HepG2 (cell line): ENCODE results near the gene TOM1L2. TPM values are rescaled to one million over a fixed set of nuclear protein-coding genes. Genes with fewer than 3 reads are reported as not detected.

Experiments used
- CBFB ChIP-seq: sonication (generic); formaldehyde crosslinking; IDR thresholded peaks from 2 replicates; pipeline ENCODE4 v1.4.0; 2020; ENCODE audit warnings: missing genetic modification reagents
- CREM ChIP-seq, 2 experiments: sonication (generic) in 1 of 2; formaldehyde crosslinking in 1 of 2; IDR thresholded peaks; 2 replicates each; pipeline versions ENCODE4 v1.4.0 to v1.6.1; 2016 to 2020; ENCODE audit warnings: antibody characterized with exemption in 1 of 2, mild to moderate bottlenecking in 1 of 2, missing genetic modification reagents in 1 of 2
- EP300 ChIP-seq, 3 experiments: sonication (generic) in 1 of 3; formaldehyde crosslinking in 1 of 3; IDR thresholded peaks; 2 replicates each; pipeline versions ENCODE4 v1.5.1 to v1.6.1; 2011 to 2020; ENCODE audit warnings: low read depth in 2 of 3, low read length in 2 of 3, borderline replicate concordance in 1 of 3, improper control_type of control experiment in 1 of 3, mild to moderate bottlenecking in 1 of 3, missing genetic modification reagents in 1 of 3, moderate library complexity in 1 of 3
- FLYWCH1 ChIP-seq: sonication (generic); formaldehyde crosslinking; IDR thresholded peaks from 2 replicates; pipeline ENCODE4 v1.8.1; 2023; ENCODE audit warnings: mild to moderate bottlenecking, missing genetic modification reagents
- GTF2F1 ChIP-seq: fragments of 150-350 bp; IDR thresholded peaks from 2 replicates; pipeline ENCODE4 v1.6.1; 2014; ENCODE audit warnings: low read length
- HDAC1 ChIP-seq: sonication (generic); formaldehyde crosslinking; IDR thresholded peaks from 2 replicates; pipeline ENCODE4 v1.5.1; 2020; ENCODE audit warnings: mild to moderate bottlenecking, missing genetic modification reagents
- HOXA3 ChIP-seq: sonication (generic); formaldehyde crosslinking; IDR thresholded peaks from 2 replicates; pipeline ENCODE4 v1.5.0; 2020; ENCODE audit warnings: missing genetic modification reagents
- MEF2D ChIP-seq: sonication (generic); formaldehyde crosslinking; IDR thresholded peaks from 2 replicates; pipeline ENCODE4 v1.5.1; 2020; ENCODE audit warnings: mild to moderate bottlenecking, missing genetic modification reagents
- MIXL1 ChIP-seq: IDR thresholded peaks from 2 replicates; pipeline ENCODE4 v1.6.1; 2016
- NFIC ChIP-seq: IDR thresholded peaks from 2 replicates; pipeline ENCODE4 v1.6.1; 2012; ENCODE audit warnings: mild to moderate bottlenecking, low read length, inconsistent platforms
- NR2F6 ChIP-seq, 2 experiments: IDR thresholded peaks; 2 replicates each; pipeline ENCODE4 v1.6.1; 2016; ENCODE audit warnings: antibody characterized with exemption in 1 of 2, mild to moderate bottlenecking in 1 of 2
- SRSF4 ChIP-seq: fragments of 200-400 bp; formaldehyde crosslinking; IDR thresholded peaks from one replicate; pipeline ENCODE4 v1.6.1; 2018; ENCODE audit warnings: mild to moderate bottlenecking, low read depth, low read length, moderate library complexity; ENCODE audit not compliant: poor library complexity, severe bottlenecking
- TCF12 ChIP-seq, 2 experiments: fragments of 450-650 bp in 1 of 2; sonication (generic) in 1 of 2; formaldehyde crosslinking in 1 of 2; IDR thresholded peaks; 2 replicates each; pipeline versions ENCODE4 v1.6.1 to v1.8.0; 2017 to 2022; ENCODE audit warnings: antibody characterized with exemption in 1 of 2, mild to moderate bottlenecking in 1 of 2, missing genetic modification reagents in 1 of 2, moderate library complexity in 1 of 2
- TCF7L2 ChIP-seq: IDR thresholded peaks from 2 replicates; pipeline ENCODE4 v1.6.1; 2011; ENCODE audit warnings: mild to moderate bottlenecking, low read depth, low read length, moderate library complexity
- ZMYM3 ChIP-seq: sonication (generic); formaldehyde crosslinking; IDR thresholded peaks from 2 replicates; pipeline ENCODE4 v1.5.1; 2020; ENCODE audit warnings: mild to moderate bottlenecking, missing genetic modification reagents
- ZNF205 ChIP-seq: IDR thresholded peaks from 2 replicates; pipeline ENCODE4 v1.6.1; 2018; ENCODE audit warnings: missing biosample characterization, missing genetic modification reagents
- ZNF781 ChIP-seq: sonication (generic); formaldehyde crosslinking; IDR thresholded peaks from 2 replicates; pipeline ENCODE4 v1.5.1; 2020; ENCODE audit warnings: borderline replicate concordance, mild to moderate bottlenecking, missing genetic modification reagents; ENCODE audit errors: not compliant biosample characterization
- polyA plus RNA-seq, 8 experiments: library from polyadenylated mRNA; depleted of rRNA in 3 of 8; stranded (reverse) in 7 of 8; unstranded in 1 of 8; fragments of >200 nt; fragmentation: Illumina TruSeq in 4 of 8; extraction: Trizol in 4 of 8; gene quantifications; 2 replicates each; pipeline versions ENCODE4 v1.2.1 to v1.2.3, GENCODE V29; 2011 to 2016; ENCODE audit warnings: low read depth in 4 of 8, missing spikeins in 1 of 8, mixed read lengths in 1 of 8; ENCODE audit not compliant: insufficient read depth in 1 of 8
- total RNA-seq, 5 experiments: library from RNA; depleted of rRNA; stranded (reverse); fragments of >200 nt; fragmentation: Illumina TruSeq; extraction: Trizol; gene quantifications; 2 replicates each; pipeline ENCODE4 v1.2.3, GENCODE V29; 2016; ENCODE audit warnings: low read depth in 1 of 5
- TF ChIP-seq, protein P1 (sequence below): sonication (generic); formaldehyde crosslinking; conservative IDR thresholded peaks from 2 replicates; pipeline ENCODE4 v1.4.0; 2020; ENCODE audit warnings: mild to moderate bottlenecking, missing genetic modification reagents, moderate library complexity
- TF ChIP-seq, protein P2 (sequence below): sonication (generic); formaldehyde crosslinking; IDR thresholded peaks from 2 replicates; pipeline ENCODE4 v1.4.0; 2020; ENCODE audit warnings: missing genetic modification reagents
- TF ChIP-seq, protein P3 (sequence below): sonication (generic); formaldehyde crosslinking; IDR thresholded peaks from 2 replicates; pipeline ENCODE4 v1.5.0; 2020; ENCODE audit warnings: missing genetic modification reagents

TOM1L2 gene
- total and polyA plus RNA-seq, 2 of the 13 experiments (the other 11 are each of a cell fraction or from before 2014, with no cell fraction given): 4.7 to 7.4 TPM

DNA sequence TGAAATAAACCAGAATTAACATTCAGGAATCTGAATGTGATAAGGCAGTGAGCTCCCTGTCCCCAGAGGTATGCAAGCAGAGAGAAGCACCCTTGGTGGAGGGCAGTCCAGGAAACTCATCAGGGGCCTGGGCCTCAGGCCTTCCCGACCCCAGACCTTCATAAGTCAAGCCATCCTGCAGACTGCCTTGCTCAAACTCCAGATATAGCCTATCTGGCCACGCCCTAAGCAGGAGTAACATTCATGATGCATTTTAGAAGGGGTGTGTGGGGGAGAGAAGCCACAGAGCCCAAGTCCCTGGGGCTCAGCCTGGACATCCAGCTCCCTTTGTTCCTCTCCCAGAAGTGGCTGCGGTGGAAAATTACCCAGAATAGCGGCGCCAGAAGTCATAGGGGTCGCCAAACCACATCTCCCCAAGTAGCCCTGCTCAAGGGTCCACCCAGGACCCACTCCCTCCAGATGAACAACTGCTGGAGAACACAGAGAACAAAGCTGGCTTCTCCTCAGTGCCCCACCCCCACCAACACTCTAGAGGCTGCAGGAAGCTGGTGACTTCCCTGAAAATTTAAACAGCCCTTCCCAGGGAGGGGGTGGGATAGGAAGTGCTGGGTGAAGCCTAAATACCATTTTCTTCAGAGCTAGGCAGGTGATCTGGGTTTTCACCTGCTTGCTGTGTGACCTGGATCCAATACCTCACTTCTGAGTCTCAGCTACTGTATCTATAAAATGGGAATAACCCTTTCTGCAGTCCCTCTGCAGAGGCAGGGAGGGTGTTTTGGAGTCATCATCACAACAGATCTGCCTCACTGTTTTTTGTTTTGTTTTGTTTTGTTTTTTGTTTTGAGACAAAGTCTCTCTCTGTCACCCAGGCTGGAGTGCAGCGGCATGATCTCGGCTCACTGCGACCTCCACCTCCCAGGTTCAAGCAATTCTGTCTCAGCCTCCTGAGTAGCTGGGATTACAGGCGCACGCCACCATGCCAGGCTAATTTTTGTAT lies 133.9 kb downstream of the TOM1L2 start (continued):
- TF ChIP-seq SRSF4 (no peak), HOXA3 (CRISPR knock-in tag) (no peak), ZNF781 (CRISPR knock-in tag) (peak; percentile 8), ZNF205 (no peak), NFIC (0 out of 2 replicates have a peak, but pooled peaks have one; percentile 21), ZMYM3 (peak; percentile 90), NR2F6 (IDR thresholded peaks at IDR 0.05) (no peak), NR2F6 (CRISPR knock-in tag; IDR thresholded peaks at IDR 0.05) (peak; percentile 22; the same call in 1 of the 2 replicates), HDAC1 (CRISPR knock-in tag) (peak; percentile 20; the same call in 1 of the 2 replicates), CBFB (CRISPR knock-in tag) (0 out of 2 replicates have a peak, but pooled peaks have one; percentile 17), TCF12 (IDR thresholded peaks at IDR 0.05) (no peak), TCF12 (CRISPR knock-in tag; IDR thresholded peaks at IDR 0.05) (0 out of 2 replicates have a peak, but pooled peaks have one; percentile 12), FLYWCH1 (CRISPR knock-in tag) (no peak), CREM (IDR thresholded peaks at IDR 0.05) (no peak), CREM (CRISPR knock-in tag; IDR thresholded peaks at IDR 0.05) (no peak), MIXL1 (CRISPR knock-in tag) (no peak), GTF2F1 (no peak), MEF2D (no peak), EP300 (IDR thresholded peaks at IDR 0.05; ENCODE audit: low read depth in 2 of 2, low read length in 2 of 2) (no peak), EP300 (CRISPR knock-in tag; IDR thresholded peaks at IDR 0.05; ENCODE audit: borderline replicate concordance) (0 out of 2 replicates have a peak, but pooled peaks have one; percentile 10), TCF7L2 (no peak)
- TF ChIP-seq, protein P1, sequence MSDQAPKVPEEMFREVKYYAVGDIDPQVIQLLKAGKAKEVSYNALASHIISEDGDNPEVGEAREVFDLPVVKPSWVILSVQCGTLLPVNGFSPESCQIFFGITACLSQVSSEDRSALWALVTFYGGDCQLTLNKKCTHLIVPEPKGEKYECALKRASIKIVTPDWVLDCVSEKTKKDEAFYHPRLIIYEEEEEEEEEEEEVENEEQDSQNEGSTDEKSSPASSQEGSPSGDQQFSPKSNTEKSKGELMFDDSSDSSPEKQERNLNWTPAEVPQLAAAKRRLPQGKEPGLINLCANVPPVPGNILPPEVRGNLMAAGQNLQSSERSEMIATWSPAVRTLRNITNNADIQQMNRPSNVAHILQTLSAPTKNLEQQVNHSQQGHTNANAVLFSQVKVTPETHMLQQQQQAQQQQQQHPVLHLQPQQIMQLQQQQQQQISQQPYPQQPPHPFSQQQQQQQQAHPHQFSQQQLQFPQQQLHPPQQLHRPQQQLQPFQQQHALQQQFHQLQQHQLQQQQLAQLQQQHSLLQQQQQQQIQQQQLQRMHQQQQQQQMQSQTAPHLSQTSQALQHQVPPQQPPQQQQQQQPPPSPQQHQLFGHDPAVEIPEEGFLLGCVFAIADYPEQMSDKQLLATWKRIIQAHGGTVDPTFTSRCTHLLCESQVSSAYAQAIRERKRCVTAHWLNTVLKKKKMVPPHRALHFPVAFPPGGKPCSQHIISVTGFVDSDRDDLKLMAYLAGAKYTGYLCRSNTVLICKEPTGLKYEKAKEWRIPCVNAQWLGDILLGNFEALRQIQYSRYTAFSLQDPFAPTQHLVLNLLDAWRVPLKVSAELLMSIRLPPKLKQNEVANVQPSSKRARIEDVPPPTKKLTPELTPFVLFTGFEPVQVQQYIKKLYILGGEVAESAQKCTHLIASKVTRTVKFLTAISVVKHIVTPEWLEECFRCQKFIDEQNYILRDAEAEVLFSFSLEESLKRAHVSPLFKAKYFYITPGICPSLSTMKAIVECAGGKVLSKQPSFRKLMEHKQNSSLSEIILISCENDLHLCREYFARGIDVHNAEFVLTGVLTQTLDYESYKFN (CRISPR knock-in tag): peak; percentile 32; the same call in 1 of the 2 replicates
- TF ChIP-seq, protein P2, sequence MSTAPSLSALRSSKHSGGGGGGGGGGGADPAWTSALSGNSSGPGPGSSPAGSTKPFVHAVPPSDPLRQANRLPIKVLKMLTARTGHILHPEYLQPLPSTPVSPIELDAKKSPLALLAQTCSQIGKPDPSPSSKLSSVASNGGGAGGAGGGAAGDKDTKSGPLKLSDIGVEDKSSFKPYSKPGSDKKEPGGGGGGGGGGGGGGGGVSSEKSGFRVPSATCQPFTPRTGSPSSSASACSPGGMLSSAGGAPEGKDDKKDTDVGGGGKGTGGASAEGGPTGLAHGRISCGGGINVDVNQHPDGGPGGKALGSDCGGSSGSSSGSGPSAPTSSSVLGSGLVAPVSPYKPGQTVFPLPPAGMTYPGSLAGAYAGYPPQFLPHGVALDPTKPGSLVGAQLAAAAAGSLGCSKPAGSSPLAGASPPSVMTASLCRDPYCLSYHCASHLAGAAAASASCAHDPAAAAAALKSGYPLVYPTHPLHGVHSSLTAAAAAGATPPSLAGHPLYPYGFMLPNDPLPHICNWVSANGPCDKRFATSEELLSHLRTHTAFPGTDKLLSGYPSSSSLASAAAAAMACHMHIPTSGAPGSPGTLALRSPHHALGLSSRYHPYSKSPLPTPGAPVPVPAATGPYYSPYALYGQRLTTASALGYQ (CRISPR knock-in tag): no peak
- TF ChIP-seq, protein P3, sequence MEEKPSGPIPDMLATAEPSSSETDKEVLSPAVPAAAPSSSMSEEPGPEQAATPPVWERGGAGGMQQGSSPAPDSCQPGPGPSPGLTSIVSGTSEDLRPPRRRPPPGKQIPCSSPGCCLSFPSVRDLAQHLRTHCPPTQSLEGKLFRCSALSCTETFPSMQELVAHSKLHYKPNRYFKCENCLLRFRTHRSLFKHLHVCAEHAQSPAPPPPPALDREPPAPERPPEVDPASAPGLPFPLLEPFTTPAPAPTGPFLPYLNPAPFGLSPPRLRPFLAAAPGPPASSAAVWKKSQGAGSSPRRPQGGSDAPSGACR (CRISPR knock-in tag): peak; percentile 40; the same call in 1 of the 2 replicates
